ENCODE results near the gene DLG2. TPM values are rescaled to one million over a fixed set of nuclear protein-coding genes. Genes with fewer than 3 reads are reported as not detected.
"Not testable (repeated sequence)": the region's sequence is repeated elsewhere in the genome, so short reads cannot be mapped to it uniquely, and the experiment has no call there.

Gene DLG2
- total and polyA plus RNA-seq, 7 donors, result 0.60 to 25.8 (median 9.7) TPM; not detected in 1

GRCh38 chr11:85359859-85360258 is 267.3 kb downstream of the DLG2 start:
- intact Hi-C loops (cut with DNase I), result no loop called here
- Histone ChIP-seq H3K9me3 (no peaks in the 10 kb centered on the region), H3K27ac (no peak overlapping the region), H3K4me1 (no peaks in the 10 kb centered on the region), H3K36me3 (no peaks in the 10 kb centered on the region), H3K4me3 (no peak overlapping the region), H3K27me3 (no peaks in the 10 kb centered on the region)
- TF ChIP-seq EP300 (IDR thresholded peaks at IDR 0.05) (no peak), POLR2A (IDR thresholded peaks at IDR 0.05) (no peak), POLR2AphosphoS5 (IDR thresholded peaks at IDR 0.05) (no peak), CTCF (IDR thresholded peaks at IDR 0.05) (no peak)
- 93 to 95% methylated on average over 6 of the region's 6 CpGs for WGBS, 2 donors
- no peak for DNase-seq

- intact Hi-C loops (cut with DNase I), result no loop called here
- H3K27ac ChIP-seq, result no peak overlapping the region
- DNase-seq, result no peak
- TF ChIP-seq CTCF (IDR thresholded peaks at IDR 0.05) (no peak), EP300 (IDR thresholded peaks at IDR 0.05) (no peak), POLR2AphosphoS5 (IDR thresholded peaks at IDR 0.05) (no peak), POLR2A (IDR thresholded peaks at IDR 0.05) (no peak)
- no peaks in the 10 kb centered on the region for H3K4me1 ChIP-seq
- no peaks in the 10 kb centered on the region for H3K27me3 ChIP-seq
- H3K4me3 ChIP-seq, result no peak overlapping the region
- H3K9me3 ChIP-seq, result no peaks in the 10 kb centered on the region
- H3K36me3 ChIP-seq, result no peaks in the 10 kb centered on the region
These were observed 271.2 kb downstream of the DLG2 start for GRCh38 chr11:85355921-85356320.

GRCh38 chr11:85349539-85349938 is 277.6 kb downstream of the DLG2 start:
- 93 to 94% methylated on average over 2 of the region's 2 CpGs for WGBS, 2 donors

GRCh38 chr11:85348945-85349344 is 278.2 kb downstream of the DLG2 start:
- TF ChIP-seq EP300 (IDR thresholded peaks at IDR 0.05), result no peak
- TF ChIP-seq POLR2A (IDR thresholded peaks at IDR 0.05), result no peak
- TF ChIP-seq POLR2AphosphoS5 (IDR thresholded peaks at IDR 0.05), result no peak
- no peak for TF ChIP-seq CTCF (IDR thresholded peaks at IDR 0.05)
- intact Hi-C loops (cut with DNase I), result no loop called here
- DNase-seq, result no peak
- H3K9me3 ChIP-seq, result no peaks in the 10 kb centered on the region
- H3K27ac ChIP-seq, result no peak overlapping the region
- no peaks in the 10 kb centered on the region for H3K4me1 ChIP-seq
- no peak overlapping the region for H3K4me3 ChIP-seq
- H3K27me3 ChIP-seq, result no peaks in the 10 kb centered on the region
- no peaks in the 10 kb centered on the region for H3K36me3 ChIP-seq

More at GRCh38 chr11:85349539-85349938, 277.6 kb downstream of the DLG2 start:
- H3K4me1 ChIP-seq; H3K4me3 ChIP-seq; intact Hi-C loops (cut with DNase I); H3K27me3 ChIP-seq; H3K36me3 ChIP-seq; H3K9me3 ChIP-seq; DNase-seq; H3K27ac ChIP-seq: not testable (repeated sequence)

GRCh38 chr11:85347291-85347690 is 279.9 kb downstream of the DLG2 start:
- WGBS, 2 donors, result 81 to 88% methylated on average over 1 of the region's 1 CpG
- no peak for DNase-seq
- intact Hi-C loops (cut with DNase I), result no loop called here
- Histone ChIP-seq H3K27ac (no peak overlapping the region), H3K27me3 (no peaks in the 10 kb centered on the region), H3K4me1 (no peaks in the 10 kb centered on the region), H3K36me3 (no peaks in the 10 kb centered on the region), H3K4me3 (no peak overlapping the region), H3K9me3 (no peaks in the 10 kb centered on the region)
- TF ChIP-seq CTCF (IDR thresholded peaks at IDR 0.05) (no peak), EP300 (IDR thresholded peaks at IDR 0.05) (no peak), POLR2AphosphoS5 (IDR thresholded peaks at IDR 0.05) (no peak), POLR2A (IDR thresholded peaks at IDR 0.05) (no peak)

Measured in sigmoid colon (tissue), 7 donors.